Activated naive CD8-positive, alpha-beta T cell treated with anti-CD3 and anti-CD28 coated beads, Interleukin-2, amount 50 U/mL, for 16 hours (primary cell): Measurements from ENCODE around the gene XPO4.
A peak's percentile ranks its signal among the peaks of the same experiment; 100 is the strongest.
"Not testable (repeated sequence)": the region's sequence is repeated elsewhere in the genome, so short reads cannot be mapped to it uniquely, and the experiment has no call there.

Source experiments
- DNase-seq: peaks from one replicate; pipeline ENCODE4 v3.0.0-alpha.2; 2020; ENCODE audit warnings: low read depth, low spot score

XPO4 gene

GRCh38 chr13:20787180-20787579 is 115.4 kb downstream of the XPO4 start:
- no peak for DNase-seq

DNA sequence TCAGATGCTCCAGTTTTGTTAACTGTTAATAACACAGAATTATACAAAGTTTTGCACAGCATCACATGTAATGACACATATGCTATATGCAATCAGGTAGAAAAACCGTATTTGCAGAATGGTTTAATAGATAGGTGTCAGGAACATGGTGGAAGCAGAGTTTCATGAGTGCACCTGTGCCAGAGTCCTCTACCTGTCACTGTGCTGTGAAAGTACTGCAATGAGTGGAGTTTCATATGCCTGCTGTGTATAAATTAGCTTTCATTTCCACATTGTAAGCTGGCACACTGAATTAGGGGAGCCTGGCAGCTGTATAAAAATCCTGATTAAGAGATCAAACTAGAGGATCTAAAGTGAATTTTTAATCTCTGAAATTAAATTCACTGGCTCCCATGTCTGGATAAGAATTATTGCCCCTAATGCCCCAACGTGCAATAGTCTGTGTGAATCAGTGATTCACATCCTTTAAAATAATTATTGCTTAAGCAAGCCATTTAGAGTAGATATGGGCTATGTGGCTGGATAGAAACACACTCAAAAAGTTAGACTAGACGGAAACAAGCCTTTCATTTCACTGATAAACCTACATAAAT is 120.3 kb downstream of the XPO4 start:
- DNase-seq, result no peak

DNA sequence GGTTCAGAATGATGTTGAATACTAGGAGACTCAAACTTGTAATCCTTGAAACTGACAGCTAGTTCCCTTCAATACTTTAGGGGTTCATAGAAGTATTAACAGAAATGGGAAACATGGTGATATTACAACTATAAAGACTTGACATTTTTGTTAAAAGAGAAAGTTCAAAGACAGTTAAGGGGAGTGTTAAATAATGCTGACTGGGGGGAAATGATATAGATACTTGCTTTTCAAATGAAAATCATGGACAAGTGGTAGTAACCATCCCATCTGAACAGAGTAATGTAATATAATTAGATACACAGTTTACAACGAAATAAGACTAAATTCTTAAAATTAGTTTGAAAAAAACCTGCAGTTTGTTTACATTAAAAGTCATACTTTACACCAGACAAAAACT is 122.2 kb downstream of the XPO4 start:
- DNase-seq, result no peak

GRCh38 chr13:20779405-20779804 is 123.1 kb downstream of the XPO4 start:
- DNase-seq, result no peak

DNA sequence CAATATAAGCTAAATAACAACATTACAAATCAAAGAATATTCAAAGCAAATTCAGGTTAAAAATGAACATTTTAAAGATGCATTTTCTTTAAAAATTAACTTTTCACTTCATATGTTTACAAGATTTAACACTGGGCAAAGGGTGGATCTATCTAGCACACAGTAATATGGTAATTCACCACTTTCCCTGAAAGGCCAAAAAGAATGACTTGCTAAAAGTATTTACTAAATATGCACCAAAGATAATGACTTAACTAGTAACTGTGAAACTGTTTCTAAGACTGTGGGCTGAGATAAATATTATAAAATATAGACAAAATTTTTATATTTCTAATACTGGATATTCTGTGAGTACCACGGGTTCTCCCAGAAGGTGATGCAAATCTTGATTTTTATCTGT is 124.2 kb downstream of the XPO4 start:
- DNase-seq, result no peak

GRCh38 chr13:20776751-20777150 is 125.8 kb downstream of the XPO4 start:
- no peak for DNase-seq

DNA sequence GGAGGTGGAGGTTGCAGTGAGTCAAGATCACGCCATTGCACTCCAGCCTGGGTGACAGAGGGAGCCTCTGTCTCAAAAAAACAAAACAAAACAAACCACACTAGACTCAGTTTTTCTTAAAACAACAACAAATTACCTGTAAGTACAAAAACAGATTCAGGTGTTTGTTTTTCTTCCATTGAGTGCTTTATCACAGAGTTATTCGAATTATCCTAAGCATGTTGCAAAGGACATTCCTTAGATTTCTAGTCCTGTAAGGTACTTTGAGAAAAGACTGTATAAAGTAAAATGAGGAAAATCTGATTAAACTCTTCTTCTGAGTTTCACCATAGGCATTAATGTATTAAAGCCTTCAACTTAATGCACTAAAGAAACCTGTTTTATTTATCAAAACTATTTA is 126.6 kb downstream of the XPO4 start:
- no peak for DNase-seq

DNA sequence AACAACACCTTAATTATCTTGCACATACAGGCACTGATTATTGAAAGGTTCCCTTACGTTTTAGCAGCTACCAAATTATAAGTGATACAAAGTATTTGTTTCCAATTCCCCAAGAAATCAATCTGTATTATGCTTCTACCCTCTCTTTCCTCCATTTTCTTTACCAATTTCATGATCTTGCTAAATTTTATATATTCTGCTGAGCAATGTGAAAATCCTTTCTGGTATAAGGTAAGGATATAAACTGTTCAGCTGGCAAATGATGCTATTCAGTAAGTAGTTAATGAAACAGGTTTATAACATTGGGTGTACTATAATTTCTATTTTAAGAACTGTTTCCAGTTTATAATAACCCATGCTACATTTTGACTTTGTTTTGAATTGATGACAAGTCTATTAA is 127.8 kb downstream of the XPO4 start:
- no peak for DNase-seq

GRCh38 chr13:20773194-20774080 is 129.1 kb downstream of the XPO4 start, which contains the start of gene EEF1AKMT1:
Gene EEF1AKMT1, minus strand, starts transcription at chr13:20773961. Its CDS starts 16,363 bp downstream, at chr13:20757598.
- peak; percentile 90 for DNase-seq

DNA sequence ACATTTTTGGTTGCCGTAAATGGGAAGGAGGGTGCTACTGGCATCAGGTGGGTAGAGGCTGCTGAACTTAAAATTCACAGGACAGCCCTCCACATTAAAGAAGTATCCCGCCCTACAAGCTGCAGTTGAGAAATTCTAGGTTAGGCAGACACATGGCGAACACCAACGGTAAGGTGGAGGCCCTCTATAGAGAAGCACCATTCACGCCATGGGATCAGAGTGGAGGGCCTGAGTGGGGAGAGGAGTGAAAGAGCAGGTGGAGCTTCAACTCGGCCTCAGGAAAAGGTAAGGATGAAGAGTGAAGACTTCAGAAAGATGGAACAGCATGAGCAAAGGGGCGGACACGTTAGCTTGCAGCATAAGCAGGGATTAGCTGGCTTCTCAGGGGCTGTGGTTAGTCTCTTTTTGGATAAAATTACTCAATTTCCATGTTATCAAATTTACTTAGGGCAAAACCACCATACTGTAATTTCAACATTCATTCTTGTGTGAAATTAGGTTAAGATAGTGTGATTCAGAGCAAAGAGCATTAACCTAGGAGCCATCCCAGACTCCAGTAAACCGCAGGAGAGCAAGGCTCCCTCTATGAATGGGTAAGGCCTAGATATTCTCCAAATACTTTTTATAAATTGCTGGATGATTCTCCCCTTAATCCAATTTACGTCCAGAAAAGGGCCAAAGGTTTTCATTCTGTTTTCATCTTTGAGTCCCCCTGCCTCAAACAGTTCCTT is 130.0 kb downstream of the XPO4 start:
- DNase-seq, result no peak

- DNase-seq, result no peak
Observed at GRCh38 chr13:20769834-20770233, 132.7 kb downstream of the XPO4 start.

DNA sequence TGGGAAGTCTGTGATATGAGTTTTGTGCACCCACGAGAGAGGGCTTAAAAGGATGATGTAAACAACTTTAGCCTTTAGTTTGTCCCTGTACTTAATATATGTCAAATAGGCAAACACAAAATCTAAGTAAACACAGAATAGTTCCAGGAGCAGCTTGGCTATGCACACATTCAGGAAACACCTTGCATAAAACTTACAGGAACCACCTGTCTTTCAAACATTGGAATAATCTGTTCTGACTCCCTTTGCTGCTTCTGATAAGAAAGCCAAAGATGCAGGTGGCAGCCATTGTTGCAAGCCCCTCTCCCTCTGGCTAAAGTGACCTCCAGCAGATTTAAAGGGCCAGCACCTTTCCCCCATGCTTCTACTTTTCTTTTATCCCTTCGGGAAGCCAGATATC is 133.5 kb downstream of the XPO4 start:
- DNase-seq, result no peak

DNA sequence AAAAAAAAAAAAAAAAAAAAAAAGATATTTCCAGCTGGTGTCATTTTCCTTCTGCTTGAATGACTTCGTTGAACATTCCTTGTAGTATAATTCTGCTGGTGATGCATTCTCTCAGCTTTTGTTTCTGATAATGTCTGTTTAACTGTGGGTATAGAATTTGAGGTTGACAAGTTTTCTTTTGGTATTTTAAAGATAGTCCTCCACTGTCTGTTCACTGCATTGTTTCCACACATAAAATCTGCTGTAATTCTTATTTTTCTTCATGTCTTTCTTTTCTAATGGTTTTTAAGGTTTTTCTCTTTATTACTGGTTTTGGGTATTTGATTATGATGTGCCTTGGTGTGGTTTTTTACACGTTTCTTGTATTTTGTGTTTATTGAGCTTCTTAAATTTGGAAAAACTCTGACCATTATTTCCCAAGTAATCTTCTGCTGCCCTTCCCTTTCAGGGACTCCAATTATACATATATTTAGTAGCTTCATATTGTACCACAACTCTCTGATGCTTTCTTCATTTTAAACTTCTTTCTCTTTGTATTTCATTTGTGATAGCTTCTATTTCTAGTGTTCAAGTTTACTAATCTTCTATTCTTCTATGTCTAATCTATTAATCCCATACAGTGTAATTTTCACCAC is 135.1 kb downstream of the XPO4 start:
- DNase-seq, result no peak

DNA sequence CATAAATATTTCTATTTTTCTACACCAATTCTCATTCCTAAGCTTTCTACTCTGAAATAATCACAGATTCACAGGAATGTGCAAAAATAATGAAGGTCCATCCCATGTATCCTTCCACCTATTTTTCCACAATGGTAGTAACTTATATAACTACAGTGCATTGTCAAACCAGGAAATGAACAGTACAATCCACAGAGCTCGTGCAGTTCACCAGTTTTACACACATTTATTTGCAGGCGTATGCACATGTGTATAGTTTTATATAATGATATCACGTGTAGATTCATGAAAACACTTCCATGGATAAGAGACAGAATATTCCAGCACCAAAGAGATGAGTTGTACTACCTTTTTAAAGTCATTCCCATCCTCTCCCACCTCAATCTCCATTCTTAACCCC is 141.7 kb downstream of the XPO4 start:
- no peak for DNase-seq

DNA sequence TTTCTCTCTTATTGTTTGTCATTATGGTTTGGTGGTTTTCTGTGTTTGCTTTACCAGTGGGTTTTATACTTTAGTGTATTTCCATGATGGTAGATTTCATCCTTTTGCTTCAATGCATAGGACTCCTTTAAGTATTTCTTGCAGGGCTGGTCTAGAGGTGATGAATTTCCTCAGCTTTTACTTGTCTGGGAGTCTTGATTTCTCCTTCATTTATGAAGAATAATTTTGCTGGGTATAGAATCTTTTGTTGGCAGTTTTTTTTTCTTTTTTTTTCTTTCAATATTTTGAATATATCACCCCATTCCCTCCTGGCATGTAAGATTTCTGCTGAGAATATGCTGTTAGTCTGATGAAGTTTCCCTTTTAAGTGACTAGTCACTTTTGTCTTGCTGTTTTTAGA is 148.5 kb downstream of the XPO4 start:
- no peak for DNase-seq

DNA sequence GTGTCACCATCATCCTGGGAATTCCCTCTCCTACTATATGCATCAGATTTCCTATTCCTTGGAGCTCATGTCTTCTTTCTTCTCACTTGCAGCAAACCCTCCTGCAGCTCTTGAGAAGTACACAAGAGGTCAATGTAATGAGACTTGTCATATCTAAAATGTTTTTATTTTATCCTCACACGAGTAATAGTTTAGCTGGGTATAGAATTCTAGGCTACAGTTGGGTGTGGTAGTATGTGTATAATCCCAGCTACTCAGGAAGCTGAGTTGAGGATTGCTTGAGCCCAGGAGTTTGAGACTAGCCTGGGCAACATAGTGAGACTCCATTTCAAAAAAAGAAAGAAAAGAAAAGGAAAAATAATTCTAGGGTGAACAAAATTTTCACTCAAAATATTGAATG is 153.2 kb downstream of the XPO4 start:
- DNase-seq, result no peak

- not testable (repeated sequence) for DNase-seq
Observed at GRCh38 chr13:20743830-20744404, 158.6 kb downstream of the XPO4 start.

GRCh38 chr13:20740021-20740420 is 162.5 kb downstream of the XPO4 start:
- no peak for DNase-seq

GRCh38 chr13:20738616-20739015 is 163.9 kb downstream of the XPO4 start:
- DNase-seq, result no peak

GRCh38 chr13:20729633-20730585 is 172.6 kb downstream of the XPO4 start:
- DNase-seq, result no peak
